KG1 (cell line): ENCODE results near the gene STK32A.
"Not testable (repeated sequence)": the region's sequence is repeated elsewhere in the genome, so short reads cannot be mapped to it uniquely, and the experiment has no call there.

Experiments
- DNase-seq: peaks from one replicate; lab custom pipeline; 2025; lab: John Stamatoyannopoulos, UW

STK32A gene

DNA sequence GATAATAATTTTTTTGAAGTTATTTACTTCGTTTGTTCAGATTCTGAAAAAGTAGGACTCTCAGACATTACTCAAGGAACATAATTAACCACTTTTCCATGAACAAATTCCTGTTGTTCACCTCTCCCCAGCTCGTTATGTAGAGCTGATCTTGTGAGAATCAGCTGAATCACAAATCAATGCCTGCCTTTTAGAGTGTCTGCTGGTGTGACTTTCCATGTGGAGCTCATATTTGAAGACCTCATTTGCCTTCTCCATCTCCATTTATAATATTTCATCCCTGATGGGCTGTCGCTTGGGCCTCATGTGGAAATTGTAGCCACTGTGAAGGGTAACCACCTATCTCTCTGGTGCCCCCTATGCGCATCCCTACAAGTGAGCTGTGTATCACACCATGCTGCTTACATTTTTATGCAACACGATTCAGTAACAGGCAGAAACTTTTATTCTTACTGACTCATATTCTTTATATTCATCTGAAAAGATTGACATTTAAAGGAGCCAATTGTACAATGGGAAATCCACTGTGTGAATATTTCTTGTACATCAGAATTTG, 111.3 kb downstream of the STK32A start:
- DNase-seq = no peak

DNA sequence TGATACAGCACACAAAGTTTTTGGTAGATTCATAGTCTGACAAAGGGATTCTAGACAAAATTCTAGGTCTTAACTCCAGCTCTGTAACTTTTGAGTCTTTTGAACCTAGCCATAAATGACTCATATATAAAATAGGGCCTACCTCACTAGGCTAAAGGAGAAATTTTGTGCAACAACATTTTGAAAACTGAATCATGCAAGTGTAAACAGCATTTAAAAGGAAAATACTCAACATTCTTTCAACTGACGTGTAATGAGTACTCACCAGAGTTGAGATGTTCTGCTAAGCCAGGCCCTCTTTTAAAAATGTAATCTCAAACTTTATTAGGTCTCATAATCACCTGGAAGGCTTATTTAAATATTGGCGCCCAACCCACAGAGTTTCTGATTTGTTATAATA, 113.2 kb downstream of the STK32A start:
- no peak for DNase-seq

DNA sequence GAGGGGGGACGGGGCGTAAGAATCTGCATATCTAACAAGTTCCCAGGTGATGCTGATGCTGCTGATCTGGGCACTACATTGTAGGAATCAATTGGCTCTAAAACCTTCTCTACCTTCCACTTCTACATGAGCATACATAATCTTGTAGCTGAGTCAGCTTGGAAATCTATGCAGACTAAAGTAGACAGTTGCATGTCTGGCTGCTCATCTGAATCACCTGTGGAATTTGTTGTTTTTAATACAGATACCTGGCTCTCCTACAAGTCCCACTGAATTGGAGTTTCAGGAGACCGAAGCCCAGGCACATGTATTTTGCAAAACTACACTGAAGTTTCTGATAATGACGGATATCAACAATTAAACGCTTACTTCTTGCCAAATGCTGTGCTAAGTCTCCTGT, 113.6 kb downstream of the STK32A start:
- DNase-seq = no peak

DNA sequence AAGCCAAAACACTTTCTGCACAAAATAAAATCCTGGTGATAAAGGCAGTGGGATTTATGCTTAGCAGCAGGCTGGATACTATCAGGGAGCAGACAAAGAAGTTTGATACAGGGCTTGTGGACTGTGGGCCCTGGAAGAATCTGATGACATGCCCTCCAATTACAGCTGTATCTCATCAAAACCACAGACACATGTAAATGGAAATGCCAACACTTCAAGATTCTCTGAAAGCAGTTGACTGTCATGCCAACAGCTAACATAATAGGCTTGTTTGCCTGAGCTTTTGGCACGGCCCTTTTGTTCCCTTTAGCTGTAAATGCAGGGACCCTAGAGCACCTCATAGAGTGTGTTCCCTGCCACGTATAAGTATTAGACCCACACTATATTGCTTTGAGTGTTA, 114.4 kb downstream of the STK32A start:
- no peak for DNase-seq

- DNase-seq = no peak
Observed at GRCh38 chr5:147359101-147359500, 124.3 kb downstream of the STK32A start.

DNA sequence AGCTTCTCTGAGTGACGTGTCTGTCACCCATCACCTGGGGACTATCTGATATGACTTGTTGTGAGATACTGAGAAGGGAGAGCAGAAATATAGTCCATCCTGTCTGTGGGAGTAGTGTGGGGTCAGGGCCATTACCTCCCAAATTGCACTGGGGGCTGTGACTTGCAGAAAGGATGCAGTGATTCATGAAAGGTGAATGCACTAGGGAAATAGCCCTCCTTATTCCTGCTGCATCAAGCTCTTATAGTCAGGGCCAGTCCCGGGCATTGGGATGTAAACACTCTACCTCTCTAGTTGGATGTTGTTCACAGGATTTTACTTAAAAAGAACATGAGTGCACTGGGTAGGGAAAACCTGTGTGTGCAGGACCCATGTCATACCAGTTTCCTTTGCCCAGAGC, 124.8 kb downstream of the STK32A start:
- no peak for DNase-seq

- no peak for DNase-seq
Observed at GRCh38 chr5:147360816-147361215, 126.0 kb downstream of the STK32A start.

DNA sequence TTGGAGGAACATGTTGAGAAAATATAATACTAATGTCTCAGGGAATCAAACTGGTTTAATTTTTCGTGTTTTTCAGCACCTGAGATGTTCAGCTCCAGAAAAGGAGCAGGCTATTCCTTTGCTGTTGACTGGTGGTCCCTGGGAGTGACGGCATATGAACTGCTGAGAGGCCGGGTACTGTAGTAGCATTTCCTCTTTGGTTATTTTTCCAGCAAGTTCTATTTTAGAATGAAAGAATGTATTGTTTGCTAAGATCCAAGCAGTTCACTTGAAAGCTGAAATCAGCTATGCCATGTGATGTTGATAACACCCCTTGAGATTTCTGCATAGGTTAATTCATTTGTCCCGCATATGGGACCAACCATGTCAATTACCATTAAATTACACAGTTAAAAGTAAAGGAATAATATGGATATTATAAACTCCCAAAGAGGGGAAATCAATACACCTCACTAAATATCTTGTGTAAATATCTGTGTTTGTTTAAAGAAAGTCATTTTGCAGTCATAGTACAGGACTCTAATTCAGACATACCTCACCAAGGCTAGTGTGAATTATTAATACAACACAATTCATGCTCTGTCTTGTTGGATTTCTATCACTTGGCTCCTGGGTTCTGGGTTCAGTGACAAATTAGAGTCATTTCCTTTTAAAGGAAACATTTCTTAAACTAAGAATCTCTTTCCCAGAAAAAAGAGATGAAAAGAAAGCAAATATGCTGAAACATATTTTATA, 126.8 kb downstream of the STK32A start:
- no peak for DNase-seq

- not testable (repeated sequence) for DNase-seq
Observed at GRCh38 chr5:147367381-147367780, 132.6 kb downstream of the STK32A start.

DNA sequence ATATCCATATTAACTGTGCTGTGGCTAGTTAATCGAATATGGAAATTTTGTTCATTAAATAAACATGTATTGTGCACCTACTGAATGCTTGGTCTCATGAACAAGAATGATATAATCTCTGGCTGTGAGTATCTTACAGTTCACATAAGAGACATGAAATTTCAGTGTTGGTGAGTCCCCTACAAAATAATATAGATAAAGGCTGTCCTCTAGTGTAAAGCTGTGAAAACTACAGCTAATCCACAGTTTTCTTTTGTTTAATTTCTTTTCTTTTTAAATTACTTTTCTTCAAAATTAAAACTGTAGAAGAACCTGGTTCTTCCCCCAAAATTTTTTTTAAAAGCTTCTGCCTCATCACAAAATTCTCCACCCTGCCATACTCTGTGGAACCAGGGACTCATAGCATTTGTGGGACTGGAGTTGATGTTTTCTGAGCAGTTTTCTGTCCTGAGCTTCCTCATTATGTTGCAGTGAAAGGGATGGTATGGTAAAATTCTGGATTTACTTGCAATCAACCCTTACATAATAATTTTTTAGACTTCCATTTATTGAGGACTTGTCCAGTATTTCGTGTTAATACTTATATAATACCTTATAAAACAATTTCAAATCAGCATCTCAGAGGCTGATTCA, 135.0 kb downstream of the STK32A start:
- DNase-seq = no peak

DNA sequence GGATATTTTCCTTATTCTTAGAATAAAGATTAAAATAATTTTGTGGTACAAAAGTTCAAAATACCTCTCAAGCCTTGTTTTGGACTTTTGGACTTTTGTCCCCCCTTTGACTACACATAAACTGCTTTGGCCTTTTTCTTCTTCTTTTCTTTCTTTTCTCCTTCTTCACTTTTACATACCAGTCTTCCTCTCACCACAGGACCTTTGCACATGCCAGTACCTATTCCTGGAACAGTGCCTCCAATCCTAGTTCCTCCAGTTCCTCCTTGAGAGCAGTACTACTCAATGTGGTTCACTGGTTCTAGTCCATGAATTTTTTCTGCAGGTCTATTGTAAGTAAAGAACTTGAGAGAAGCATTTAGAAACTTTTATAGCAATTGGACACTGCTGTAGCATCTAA, 136.5 kb downstream of the STK32A start:
- no peak for DNase-seq

GRCh38 chr5:147372191-147372590, 137.4 kb downstream of the STK32A start:
- no peak for DNase-seq

- DNase-seq = no peak
Observed at GRCh38 chr5:147373328-147373727, 138.5 kb downstream of the STK32A start.

GRCh38 chr5:147375151-147375550, 140.3 kb downstream of the STK32A start:
- DNase-seq = no peak

DNA sequence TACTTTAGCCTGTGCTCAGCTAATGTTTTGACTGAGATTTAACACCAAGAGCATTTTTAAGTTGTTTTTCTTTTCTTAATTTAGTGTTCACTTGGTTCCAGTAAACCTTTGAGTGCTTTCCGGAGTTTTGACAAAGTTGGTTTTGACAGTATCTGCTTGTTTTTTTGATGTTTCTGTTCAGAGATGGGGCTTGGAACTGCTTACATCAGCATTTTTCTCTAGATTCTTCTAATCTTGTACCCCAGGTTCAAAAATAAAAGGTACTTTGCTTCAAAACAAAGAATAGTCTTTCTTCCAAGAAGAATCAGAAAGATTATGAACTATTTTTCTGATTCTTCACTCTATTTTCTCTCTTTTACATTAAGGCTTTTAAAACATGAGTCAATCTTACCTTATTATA, 142.9 kb downstream of the STK32A start:
- no peak for DNase-seq

DNA sequence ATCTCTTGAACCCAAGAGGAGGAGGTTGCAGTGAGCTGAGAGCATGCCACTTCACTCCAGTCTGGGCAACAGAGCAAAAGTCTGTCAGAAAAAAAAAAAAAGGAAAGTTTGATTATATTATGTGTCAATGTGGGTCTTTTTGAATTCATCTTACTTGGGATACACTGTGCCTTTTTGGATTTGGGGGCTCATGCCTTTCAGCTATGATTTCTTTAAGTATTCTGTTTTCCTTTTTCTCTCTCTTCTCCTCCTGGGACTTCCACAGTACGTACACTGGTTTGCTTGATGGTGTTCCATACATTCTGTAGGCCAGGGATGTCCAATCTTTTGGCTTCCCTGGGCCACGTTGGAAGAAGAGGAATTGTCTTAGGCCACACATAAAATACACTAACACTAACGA, 146.7 kb downstream of the STK32A start:
- no peak for DNase-seq

DNA sequence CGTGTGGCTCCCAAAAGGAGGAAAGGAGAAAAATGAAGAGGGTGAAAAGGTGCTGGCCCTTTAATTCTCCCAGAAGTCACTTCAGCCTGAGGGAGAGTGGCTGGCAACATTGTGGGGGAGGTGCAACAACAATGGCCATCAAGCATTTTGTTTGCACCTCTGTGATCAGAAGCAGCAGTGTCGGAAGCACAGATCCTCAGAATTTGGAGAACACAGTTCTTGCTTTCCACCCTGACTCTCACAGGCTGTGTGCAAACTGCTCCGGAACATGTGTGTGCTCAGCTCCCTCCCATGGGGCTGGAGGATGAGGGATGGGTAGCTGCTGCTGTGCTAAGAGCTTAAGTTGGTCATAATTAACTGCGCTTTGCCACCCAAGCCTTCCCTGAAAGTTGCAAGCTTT, 147.9 kb downstream of the STK32A start:
- DNase-seq = no peak

GRCh38 chr5:147384346-147385193, 149.7 kb downstream of the STK32A start:
- DNase-seq = no peak

- DNase-seq = no peak
Observed at GRCh38 chr5:147387109-147387508, 152.3 kb downstream of the STK32A start.

GRCh38 chr5:147388184-147389108, 153.6 kb downstream of the STK32A start:
- DNase-seq = no peak

DNA sequence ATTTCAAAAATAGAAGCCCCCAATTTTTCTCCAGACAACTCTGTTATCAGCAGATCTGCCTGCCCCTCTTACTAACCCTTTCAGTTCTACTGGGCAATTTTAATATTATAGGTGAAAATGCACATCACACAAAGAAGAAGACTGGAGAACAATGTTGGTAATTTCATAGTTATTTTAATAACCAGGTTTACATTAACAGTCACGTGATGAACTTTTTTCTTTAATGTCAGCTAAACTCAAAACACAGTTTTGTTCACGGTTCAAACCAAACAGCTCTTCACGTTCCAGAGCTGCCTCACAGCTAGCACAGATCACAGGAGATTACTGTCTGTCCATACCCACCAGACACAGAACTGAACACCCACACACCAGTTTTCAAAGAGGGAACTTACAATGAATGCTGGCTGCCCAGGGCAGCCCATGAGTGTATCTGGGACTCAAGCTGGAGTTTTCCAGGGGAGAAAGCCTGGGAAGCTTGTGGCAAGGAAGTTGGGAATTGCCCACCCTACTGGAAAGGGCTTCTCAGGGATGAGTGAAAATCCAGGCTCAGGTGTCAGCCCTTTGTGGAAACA, 155.9 kb downstream of the STK32A start:
- no peak for DNase-seq
